Measurements from ENCODE around the gene GPR150.

- TF ChIP-seq CTCF (IDR thresholded peaks at IDR 0.05 in 4 of 5, conservative IDR thresholded peaks at IDR 0.05 in 1 of 5) (no peak), POLR2A (IDR thresholded peaks at IDR 0.05) (no peak)
Observed at GRCh38 chr5:95630394-95630917, 10.6 kb downstream of the GPR150 start.

All from gastrocnemius medialis (tissue), 4 donors.